ENCODE data around the gene ATF7IP.

ATF7IP gene

DNA sequence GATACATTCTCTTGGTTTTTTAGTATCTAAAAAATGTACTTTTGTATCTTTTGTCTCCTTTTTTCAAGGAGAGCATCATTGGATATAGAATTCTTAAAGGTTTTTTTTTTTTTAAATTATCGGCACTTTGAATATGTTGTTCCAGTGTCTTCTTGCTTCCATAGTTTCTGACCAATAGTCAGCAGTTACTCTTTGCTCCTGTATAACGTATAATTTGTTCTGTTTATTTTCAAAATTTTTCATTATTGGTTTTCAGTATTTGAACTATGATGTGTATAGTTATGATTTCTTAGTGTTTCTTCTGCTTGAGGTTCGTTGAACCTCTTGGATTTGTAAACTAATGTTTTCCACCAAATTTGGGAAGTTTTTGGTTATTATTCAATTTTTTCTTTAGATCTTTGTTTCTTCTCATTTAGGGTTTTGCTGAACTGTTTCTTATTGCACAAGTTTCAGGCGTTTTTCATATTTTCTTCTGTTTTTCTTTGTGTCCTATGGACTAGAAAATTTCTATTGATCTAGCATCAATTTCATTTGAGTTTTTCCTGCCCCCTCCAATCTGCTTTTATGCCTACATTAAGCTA lies 108.3 kb downstream of the ATF7IP start:
- DNase-seq (ENCODE audit: low read depth in 2 of 3, low spot score in 1 of 3) = no peak

DNA sequence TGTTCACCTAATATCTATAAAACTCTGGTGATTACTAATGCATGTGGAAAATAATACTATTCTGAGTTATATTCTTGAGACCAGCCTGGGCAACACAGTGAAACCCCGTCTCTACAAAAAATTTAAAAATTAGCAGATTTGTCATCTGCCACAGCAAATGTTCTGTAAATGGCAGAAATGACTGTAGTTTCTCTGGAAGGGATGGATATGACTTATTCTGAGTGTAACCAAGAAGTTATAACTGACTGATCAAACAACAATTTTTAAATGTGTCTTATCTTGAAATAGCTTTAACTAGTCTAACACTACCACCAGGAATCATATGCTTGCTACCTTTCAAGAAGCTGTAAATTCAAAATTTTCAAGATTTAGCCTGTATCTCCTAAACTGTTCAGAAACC lies 113.5 kb downstream of the ATF7IP start:
- DNase-seq (ENCODE audit: low read depth in 2 of 3, low spot score in 1 of 3) = no peak

DNA sequence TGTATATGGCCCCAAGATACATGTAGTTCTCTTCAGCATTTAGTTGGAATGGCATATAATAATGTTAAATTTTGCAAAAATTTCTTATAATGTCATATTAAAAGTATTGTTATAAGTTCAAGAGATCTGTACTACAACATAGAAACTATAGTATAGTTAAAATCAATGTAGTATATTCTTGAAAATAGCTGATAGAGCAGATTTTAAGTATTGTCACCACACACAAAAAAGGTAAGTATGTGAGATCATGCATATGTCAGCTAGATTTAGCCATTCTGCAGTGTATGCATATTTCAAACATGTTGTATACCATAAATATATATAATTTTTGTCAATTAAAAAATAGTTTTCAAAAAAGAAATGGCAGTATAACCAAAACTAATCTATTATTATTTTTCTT lies 115.7 kb downstream of the ATF7IP start:
- DNase-seq (ENCODE audit: low read depth in 2 of 3, low spot score in 1 of 3) = no peak

DNA sequence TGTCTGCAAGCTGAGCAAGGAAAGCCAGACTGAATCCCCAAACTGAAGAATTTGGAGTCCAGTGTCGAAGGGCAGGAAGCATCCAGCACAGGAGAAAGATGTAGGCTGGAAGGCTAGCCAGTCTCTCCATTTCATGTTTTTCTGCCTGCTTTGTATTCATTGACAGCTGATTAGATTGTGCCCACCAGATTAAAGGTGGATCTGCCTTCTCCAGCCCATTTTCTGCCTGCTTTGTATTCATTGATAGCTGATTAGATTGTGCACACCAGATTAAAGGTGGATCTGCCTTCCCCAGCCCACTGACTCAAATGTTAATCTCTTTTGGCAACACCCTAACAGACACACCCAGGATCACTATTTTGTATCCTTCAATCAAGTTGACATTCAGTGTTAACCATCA lies 116.9 kb downstream of the ATF7IP start:
- no peak for DNase-seq (ENCODE audit: low read depth in 2 of 3, low spot score in 1 of 3)

DNA sequence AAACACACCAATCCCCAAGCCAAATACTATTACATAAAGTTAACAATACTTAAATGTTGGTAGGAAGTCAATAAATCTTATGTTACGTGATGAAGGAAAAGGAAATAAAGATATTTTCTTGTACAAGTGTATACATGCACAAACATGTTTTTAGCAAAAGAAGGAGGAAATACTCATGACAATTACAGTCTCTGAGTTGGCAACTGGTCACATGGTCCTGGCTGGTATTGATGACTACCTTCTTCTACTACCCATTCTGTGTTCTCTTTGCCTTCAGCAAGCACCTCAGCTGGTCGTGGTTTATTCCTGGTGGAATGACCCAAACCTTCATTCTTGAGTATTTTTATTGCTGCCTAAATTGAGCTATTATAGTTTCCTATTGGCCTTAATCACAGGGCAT lies 117.4 kb downstream of the ATF7IP start:
- no peak for DNase-seq (ENCODE audit: low read depth in 2 of 3, low spot score in 1 of 3)

DNA sequence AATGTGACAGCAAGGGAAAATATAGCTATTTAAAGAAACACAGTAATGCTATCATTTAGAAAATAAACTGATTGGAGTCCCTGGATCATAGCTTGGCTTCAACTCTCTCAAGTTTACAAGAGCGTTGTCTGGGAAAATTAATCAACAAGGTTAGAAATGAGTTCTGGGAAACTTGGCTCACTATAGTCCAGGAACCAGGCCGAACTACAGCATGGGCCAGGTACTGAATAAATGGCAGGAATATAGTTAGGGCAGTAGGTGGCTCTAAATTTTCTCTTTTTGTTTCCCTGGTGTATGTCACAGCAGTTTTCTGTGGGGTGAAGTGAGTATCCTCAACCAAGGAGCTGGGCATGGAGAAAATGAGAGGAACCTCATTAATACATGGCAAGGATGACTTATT lies 129.8 kb downstream of the ATF7IP start:
- DNase-seq (ENCODE audit: low read depth in 2 of 3, low spot score in 1 of 3) = no peak

DNA sequence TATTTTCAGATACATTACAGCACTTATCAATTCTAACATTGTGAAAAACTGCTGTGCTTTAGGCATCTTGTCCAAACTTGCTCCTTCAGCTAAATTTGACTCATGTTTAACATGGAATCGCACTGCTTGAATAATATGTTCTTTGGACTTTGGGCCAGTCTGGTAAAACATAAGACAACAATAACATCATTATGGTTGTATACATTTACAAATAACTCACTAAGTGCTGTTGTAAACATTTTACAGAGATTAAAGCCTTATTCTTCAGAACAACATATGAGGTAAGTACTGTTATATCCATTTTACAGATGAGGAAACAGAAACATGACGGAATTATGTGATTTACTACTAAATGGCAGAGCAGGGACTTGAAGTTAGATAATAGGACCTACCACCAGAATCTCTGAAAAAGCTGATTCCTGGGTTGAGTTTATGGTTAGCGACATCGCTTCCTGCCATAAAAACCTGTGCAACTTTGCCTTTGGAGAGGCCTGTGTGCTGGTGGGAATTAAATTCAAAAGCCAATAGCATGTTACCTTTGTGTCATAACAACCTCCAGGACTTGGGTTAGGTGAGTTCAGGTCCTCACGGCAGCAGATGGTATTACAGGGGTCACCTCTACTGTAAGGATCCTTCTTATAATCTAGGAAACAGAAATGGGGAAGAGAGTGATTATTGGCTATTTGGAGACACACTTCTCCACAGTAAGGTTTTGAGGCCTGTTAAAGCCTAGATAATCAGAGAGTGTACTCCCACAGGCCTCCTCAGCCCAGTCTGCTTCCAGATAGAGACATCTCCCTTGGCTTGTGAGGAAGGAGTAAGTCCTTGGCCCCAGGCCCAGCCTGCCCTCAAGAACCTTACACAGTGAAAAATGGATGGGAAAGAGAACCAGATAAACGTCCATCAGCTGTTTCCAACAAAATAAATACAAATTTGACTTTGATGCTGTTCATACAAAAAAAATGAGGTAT lies 140.4 kb downstream of the ATF7IP start:
- DNase-seq (ENCODE audit: low read depth in 2 of 3, low spot score in 1 of 3) = no peak

DNA sequence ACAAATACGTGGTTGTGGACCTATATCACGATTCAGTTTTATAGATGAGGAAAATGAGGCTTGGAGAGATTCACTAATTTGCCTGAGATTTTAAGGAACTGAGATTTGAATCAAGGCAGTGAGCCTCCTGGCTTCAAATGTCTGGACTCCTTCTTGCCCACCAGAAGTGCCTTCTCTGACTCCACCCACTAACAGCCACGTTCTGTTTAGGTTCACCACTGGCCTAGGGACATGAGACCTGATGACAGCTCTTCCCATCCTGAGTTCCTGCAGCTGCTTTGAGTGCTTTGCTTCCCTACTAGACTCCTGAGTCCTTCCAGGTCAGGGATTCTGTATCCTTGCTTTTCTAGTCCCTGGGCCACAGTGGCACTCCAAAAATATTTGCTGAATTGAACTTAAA lies 145.1 kb downstream of the ATF7IP start:
- DNase-seq (ENCODE audit: low read depth in 2 of 3, low spot score in 1 of 3) = no peak

DNA sequence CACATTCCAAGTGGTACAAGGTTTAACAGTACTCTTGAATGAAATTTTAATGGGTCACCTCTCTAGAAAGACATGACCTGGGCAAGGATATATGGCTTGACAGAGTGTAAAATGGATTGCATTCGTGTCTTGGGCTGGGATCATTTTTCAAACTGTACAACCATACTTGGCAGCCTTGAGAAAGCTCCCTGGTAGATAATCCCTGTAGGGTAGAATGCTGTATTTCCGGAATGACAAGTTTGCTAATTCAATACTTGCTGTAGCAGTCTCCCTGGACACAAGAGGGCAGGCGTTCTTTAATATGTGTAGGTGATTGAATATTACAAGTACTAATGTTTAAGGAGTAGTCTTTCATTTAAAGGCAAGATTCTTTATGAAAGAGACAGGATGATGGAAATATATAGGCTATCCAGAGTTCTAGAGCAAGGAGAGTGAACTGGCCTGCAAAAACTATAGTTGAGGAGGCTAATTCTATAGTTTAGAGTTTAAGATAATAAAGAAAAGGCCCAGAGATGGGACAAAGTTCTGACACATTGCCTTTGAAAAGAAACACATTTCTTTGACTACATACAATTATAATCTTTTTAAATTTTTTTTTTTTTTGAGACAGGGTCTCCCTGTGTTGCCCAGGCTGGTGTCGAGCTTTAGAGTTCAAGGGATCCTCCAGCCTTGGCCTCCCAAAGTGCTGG lies 148.8 kb downstream of the ATF7IP start:
- no peak for DNase-seq (ENCODE audit: low read depth in 2 of 3, low spot score in 1 of 3)

DNA sequence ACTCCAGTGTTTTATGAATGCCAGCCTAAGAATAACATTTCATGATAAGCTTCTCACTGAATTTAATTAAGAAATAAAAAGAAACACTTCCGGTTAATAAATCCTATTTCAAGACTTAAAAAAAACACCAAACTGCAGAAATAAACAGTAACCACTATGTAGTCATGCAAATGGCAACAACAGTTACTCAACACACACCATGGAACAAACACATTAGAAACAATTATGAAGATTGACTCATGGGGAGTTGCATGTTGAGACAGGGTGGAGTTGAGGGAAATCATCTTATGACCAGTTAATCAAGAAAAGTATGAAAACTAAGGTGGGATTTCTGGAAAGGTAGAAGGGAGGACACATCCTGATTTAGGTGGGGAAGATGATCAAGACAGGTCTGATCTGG lies 149.5 kb downstream of the ATF7IP start:
- no peak for DNase-seq (ENCODE audit: low read depth in 2 of 3, low spot score in 1 of 3)

DNA sequence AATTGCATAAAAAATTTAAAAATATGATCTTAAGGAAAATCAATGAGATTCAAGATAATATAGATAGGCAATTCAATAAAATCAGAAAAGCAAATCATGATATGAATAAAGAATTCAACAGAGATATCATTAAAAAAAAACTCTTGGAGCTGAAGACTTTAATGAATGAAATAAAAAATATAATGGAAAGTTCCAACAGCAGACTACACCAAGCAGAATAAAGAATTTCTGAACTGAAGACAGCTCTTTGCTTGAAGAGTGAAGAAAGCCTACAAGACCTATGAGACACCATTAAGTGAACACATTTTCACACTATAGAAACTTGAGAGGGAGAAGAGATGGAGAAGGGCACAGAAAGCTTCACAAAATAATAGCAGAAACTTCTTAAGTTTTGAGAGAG lies 156.3 kb downstream of the ATF7IP start:
- DNase-seq (ENCODE audit: low read depth in 2 of 3, low spot score in 1 of 3) = no peak

DNA sequence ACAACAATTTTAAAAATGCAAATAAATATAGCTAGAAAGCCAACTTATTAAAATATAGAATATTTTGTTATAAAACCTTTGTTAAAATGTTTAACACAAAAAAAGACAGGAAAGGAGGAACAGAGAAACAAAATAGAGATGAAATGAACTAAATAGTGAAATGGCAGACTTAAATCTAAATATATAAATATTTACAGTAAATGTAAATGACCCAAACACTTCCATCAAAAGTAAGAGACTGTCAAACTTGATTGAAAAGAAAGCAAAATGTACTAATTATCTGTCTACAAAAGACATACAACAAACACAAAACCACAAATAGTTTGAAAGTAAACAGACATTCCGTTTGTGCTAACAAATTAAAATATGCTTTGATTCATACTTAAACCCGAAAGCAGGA lies 160.5 kb downstream of the ATF7IP start:
- no peak for DNase-seq (ENCODE audit: low read depth in 2 of 3, low spot score in 1 of 3)

DNA sequence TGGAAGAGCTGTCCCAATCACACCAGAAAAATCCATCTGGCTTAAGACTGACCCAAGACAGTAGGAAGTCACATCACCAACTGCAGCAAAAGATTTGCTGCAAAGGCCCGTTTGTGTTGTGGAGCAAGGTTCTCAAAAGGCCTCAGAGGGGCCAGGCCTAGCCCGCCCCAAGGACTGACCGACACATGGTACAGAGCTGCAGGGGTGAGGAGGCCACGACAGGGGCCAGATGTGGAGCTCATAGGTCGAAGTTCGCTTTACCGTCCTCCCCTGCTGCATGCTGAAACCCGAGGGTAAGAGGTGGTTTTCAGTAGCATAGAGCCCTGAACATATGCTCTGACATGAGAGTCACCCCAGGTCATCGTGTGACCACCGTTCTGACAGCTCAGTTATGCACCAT lies 166.7 kb downstream of the ATF7IP start:
- DNase-seq (ENCODE audit: low read depth in 2 of 3, low spot score in 1 of 3) = no peak

DNA sequence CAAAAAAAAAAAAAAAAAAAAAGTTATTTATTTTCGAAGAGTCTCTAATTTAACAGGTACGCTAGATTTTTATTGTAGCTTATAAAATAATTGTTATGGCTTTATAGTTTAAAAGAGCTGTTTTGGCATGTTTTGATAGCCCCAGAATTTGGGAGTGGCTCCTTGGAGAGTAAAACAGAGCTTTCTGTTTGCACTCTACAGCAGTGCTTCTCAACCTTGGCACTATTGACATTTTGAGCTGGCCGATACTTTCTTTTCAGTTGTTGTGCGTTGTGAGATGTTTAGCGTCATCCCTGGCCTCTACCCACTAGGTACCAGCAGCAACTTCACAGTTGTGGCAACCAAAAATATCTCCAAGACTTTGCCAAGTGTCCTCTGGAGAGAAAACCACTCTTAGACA lies 171.6 kb downstream of the ATF7IP start:
- DNase-seq (ENCODE audit: low read depth in 2 of 3, low spot score in 1 of 3) = no peak

DNA sequence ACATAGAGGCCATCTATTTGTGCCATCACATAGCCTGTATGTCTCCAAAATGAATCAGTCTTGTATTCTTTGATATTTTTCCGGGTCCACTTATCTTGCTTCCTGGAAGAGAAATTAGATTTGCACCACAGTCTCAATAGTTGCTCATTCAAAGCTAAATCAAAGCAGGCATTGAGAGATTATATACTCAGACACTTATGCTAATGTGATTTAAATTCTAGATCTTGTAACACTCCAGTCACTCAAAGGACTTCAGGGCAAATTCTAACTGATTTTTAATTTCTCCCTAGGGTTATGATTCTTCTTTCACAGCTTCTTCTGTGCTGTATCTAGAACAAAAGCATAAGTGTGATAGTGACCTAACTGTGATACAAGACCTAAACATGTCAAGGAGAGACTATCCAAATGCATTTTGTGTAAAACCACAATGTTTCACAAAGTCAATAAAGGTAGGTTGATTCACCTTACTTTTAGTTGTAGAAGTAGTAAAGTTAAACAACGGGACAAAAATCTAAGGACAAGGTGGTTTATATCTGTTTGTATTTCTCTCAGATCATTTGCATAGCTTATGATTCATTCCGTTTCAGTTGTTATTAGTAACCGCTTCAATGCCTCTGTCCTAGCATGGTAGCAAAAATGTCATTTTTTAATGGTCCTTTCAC lies 175.4 kb downstream of the ATF7IP start:
- no peak for DNase-seq (ENCODE audit: low read depth in 2 of 3, low spot score in 1 of 3)

DNA sequence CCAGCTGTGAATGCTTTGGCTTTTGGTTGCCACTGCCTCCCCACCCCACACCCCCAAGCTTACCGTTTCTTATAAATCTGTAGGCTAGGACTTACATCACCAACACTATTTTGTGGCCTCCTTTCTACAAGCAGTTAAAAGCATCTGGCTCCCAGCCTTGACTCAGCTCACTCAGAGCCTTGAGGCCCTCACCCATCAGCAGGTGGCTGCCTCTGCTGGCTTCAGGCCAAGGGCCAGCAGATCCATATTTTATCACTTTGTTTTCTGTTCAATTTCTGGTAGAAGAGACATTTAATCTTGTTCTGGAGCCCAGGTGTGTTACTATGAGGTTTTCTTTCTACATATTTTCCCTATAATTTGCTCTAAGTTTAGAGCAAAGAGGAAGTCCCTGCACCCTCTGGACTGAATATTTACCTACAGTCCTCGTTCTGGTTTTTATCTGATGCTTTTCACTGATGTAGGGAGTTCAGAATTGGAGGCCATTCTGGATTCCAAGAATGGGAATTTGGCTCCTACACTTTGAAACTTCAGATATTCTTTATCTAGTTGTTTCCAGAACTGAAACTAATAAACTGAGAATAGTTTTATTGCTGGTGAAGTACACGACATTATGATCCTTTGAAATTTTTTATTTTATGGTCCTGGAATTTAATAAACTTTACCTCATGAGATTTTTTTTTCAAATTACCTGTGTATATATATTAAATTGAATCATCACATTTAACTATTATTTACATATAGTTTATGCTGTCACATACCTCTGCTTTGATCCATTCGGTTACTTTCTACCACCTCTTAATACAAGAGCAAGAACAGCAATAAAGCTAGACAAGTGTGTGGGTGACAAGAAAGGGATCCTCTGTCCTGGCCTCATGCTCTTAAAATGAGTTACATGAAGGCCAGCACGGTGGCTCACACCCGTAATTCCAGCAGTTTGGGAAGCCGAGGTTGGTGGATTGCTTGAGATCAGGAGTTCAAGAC lies 180.0 kb downstream of the ATF7IP start:
- DNase-seq (ENCODE audit: low read depth in 2 of 3, low spot score in 1 of 3) = no peak

DNA sequence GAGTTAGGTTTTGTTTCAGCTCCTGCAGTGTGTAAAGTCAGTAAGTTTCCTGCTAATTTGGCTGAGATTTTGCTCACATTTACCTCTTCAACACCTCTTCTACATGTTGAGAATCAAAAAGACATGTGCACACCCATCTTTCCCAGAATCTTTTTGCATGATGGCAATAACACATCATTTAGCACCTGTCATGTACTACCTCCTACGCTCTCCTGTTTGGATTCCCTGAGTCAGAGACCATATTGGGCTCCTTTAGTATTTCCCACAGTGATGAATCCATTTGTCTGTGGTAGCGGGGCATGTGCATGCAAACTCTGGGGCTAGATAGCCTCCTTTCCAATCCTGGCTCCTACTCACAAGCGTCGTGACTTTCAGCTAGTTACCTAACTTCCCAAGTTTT lies 182.1 kb downstream of the ATF7IP start:
- DNase-seq (ENCODE audit: low read depth in 2 of 3, low spot score in 1 of 3) = no peak

DNA sequence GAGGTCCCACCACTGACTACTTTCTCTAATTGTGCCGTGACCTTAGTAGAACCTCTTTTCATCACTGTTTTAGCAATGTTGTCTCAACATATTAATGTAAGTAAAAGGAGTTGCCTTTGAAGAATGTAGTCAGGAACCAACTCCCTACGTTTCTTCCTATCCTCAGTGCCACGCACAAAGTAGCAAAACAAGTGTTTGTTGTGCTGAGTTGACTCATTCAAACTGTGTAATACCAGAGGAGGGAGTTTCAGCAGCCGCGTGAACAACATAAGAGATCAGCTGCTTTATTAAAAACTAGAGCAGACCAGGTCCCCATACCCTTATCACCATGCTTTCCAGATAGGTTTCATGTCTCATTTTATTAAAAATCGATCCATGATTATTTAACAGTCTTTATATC lies 183.1 kb downstream of the ATF7IP start:
- no peak for DNase-seq (ENCODE audit: low read depth in 2 of 3, low spot score in 1 of 3)

Measured in stimulated activated CD4-positive, alpha-beta T cell treated with anti-CD3 and anti-CD28 coated beads, Interleukin-12 subunit alpha, Interleukin-12 subunit beta, amount 100 ng/mL, for 48 hours (primary cell).